Neuronal stem cell (in vitro differentiated cells): ENCODE data around the gene SLC10A7.

Source experiments
- DNase-seq: peaks from one replicate; pipeline ENCODE4 v3.0.0-alpha.2; 2013; ENCODE audit warnings: low spot score
- H2AFZ ChIP-seq: one replicate; pipeline ENCODE4 v1.6.1; 2013; ENCODE audit warnings: mild to moderate bottlenecking, low read length, inconsistent platforms
- H2AK5ac ChIP-seq: 2 replicates; pipeline ENCODE4 v1.6.1; 2013; ENCODE audit warnings: low read depth, mild to moderate bottlenecking, inconsistent platforms, low read length, moderate library complexity, mixed read lengths
- H2BK120ac ChIP-seq: 2 replicates; pipeline ENCODE4 v1.6.1; 2013; ENCODE audit warnings: low read depth, mild to moderate bottlenecking, inconsistent platforms, low read length, moderate library complexity, mixed read lengths
- H2BK12ac ChIP-seq: one replicate; pipeline ENCODE4 v1.6.1; 2013; ENCODE audit warnings: low read length, inconsistent platforms
- H2BK15ac ChIP-seq: 2 replicates; pipeline ENCODE4 v1.6.1; 2013; ENCODE audit warnings: mild to moderate bottlenecking, low read length, inconsistent platforms, mixed read lengths
- H2BK5ac ChIP-seq: one replicate; pipeline ENCODE4 v1.6.1; 2013; ENCODE audit warnings: inconsistent platforms, mild to moderate bottlenecking, low read length, moderate library complexity
- H3K14ac ChIP-seq: one replicate; pipeline ENCODE4 v1.6.1; 2013; ENCODE audit warnings: low read length, inconsistent platforms
- H3K18ac ChIP-seq: 2 replicates; pipeline ENCODE4 v1.6.1; 2013; ENCODE audit warnings: low read length, inconsistent platforms
- H3K23ac ChIP-seq: 2 replicates; pipeline ENCODE4 v1.6.1; 2013; ENCODE audit warnings: low read depth, mild to moderate bottlenecking, mixed read lengths, low read length, inconsistent platforms; ENCODE audit not compliant: poor library complexity
- H3K27ac ChIP-seq: replicated peaks from 3 replicates; pipeline ENCODE4 v1.5.1; 2013; ENCODE audit warnings: low read length, inconsistent platforms
- H3K27me3 ChIP-seq, 3 experiments: 2 replicates each; pipeline ENCODE4 v1.6.1; 2013; ENCODE audit warnings: low read length in 3 of 3, mild to moderate bottlenecking in 2 of 3, inconsistent platforms in 1 of 3, low read depth in 1 of 3, mixed read lengths in 1 of 3, moderate library complexity in 1 of 3; ENCODE audit not compliant: control insufficient read depth in 3 of 3, insufficient read depth in 3 of 3
- H3K36me3 ChIP-seq, 2 donors: replicated peaks in 1 of 2; 2 replicates each; pipeline ENCODE4 v1.6.1; 2013; ENCODE audit warnings: low read length in 2 of 2; ENCODE audit not compliant: control insufficient read depth in 2 of 2, insufficient read depth in 2 of 2
- H3K4ac ChIP-seq: 2 replicates; pipeline ENCODE4 v1.6.1; 2013; ENCODE audit warnings: inconsistent platforms, mild to moderate bottlenecking, low read length, moderate library complexity
- H3K4me1 ChIP-seq, 2 donors: 1 replicate in 1 of 2; 2 replicates in 1 of 2; pipeline ENCODE4 v1.6.1; 2013; ENCODE audit warnings: low read length in 2 of 2, low read depth in 1 of 2; ENCODE audit not compliant: control insufficient read depth in 2 of 2, insufficient read depth in 1 of 2
- H3K4me2 ChIP-seq: one replicate; pipeline ENCODE4 v1.6.1; 2013; ENCODE audit warnings: mild to moderate bottlenecking, low read length, inconsistent platforms; ENCODE audit not compliant: insufficient read depth, poor library complexity, severe bottlenecking
- H3K4me3 ChIP-seq, 2 donors: 2 replicates each; pipeline ENCODE4 v1.5.1; 2013; ENCODE audit warnings: low read length in 2 of 2, mild to moderate bottlenecking in 2 of 2, inconsistent platforms in 1 of 2, moderate library complexity in 1 of 2
- H3K79me1 ChIP-seq: one replicate; pipeline ENCODE4 v1.6.1; 2013; ENCODE audit warnings: low read depth, mild to moderate bottlenecking, inconsistent platforms, low read length, moderate library complexity
- H3K9ac ChIP-seq: one replicate; pipeline ENCODE4 v1.6.1; 2013; ENCODE audit warnings: mild to moderate bottlenecking, low read depth, low read length, inconsistent platforms; ENCODE audit not compliant: poor library complexity
- H3K9me3 ChIP-seq, 2 donors: replicated peaks in 1 of 2; 2 replicates each; pipeline versions ENCODE3 to v1.6.1; 2013; ENCODE audit warnings: low read length in 2 of 2, mild to moderate bottlenecking in 2 of 2, inconsistent platforms in 1 of 2, low read depth in 1 of 2, mixed read lengths in 1 of 2, moderate library complexity in 1 of 2; ENCODE audit not compliant: control insufficient read depth in 2 of 2, insufficient read depth in 1 of 2
- H4K8ac ChIP-seq: one replicate; pipeline ENCODE4 v1.6.1; 2013; ENCODE audit warnings: low read depth, mild to moderate bottlenecking, inconsistent platforms, low read length, moderate library complexity
- H4K91ac ChIP-seq: one replicate; pipeline ENCODE4 v1.6.1; 2013; ENCODE audit warnings: low read length, low read depth, mild to moderate bottlenecking, inconsistent platforms; ENCODE audit not compliant: poor library complexity
- WGBS, 2 donors: extraction: QIAGEN DNeasy Blood & Tissue Kit; methylation state at CpG; one replicate each; pipeline ENCODE4 v1.1.7; 2013; ENCODE audit warnings: missing lambda C conversion rate in 2 of 2, mixed read lengths in 1 of 2; ENCODE audit not compliant: insufficient read length in 2 of 2, insufficient replicate concordance in 1 of 2; ENCODE audit errors: extremely low coverage in 2 of 2; 5-methylcytosine and 5-hydroxymethylcytosine counted together

SLC10A7 gene

DNA sequence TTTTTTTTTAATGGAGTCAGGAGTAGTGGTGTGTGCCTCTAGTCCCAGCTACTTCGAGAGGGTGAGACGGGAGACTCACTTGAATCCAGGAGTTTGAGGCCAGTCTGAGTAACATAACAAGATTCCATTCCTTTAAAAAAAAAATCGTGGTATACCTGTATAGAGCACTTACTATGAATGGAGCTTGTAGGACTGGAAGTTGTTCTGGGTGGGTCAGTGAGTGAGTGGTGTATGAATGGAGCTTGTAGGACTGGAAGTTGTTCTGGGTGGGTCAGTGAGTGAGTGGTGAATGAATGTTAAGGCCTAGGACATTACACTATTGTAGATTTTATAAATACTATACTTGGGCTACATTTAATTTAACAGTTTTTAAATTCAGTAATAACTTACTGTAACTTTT is 2.9 kb upstream of the SLC10A7 start:
- Histone ChIP-seq H2AFZ (no peak overlapping the region), H2BK15ac (no peak overlapping the region), H4K8ac (no peak overlapping the region), H4K91ac (no peak overlapping the region), H3K18ac (no peak overlapping the region), H3K14ac (no peak overlapping the region), H3K27ac (no peak overlapping the region), H3K36me3 (no peaks in the 10 kb centered on the region), H3K4ac (no peak overlapping the region), H3K4me3 (no peak overlapping the region), H3K9me3 (no peaks in the 10 kb centered on the region), H3K23ac (no peak overlapping the region), H2BK120ac (no peak overlapping the region), H3K4me2 (no peak overlapping the region), H2BK5ac (no peak overlapping the region), H2AK5ac (no peak overlapping the region), H3K4me1 (peaks cover 2 to 6% of the 10 kb centered on the region in 2 donors), H3K27me3 (peaks cover 0 to 2% (median 0%) of the 10 kb centered on the region in 3 experiments), H2BK12ac (no peak overlapping the region), H3K9ac (no peak overlapping the region), H3K79me1 (no peaks in the 10 kb centered on the region)
- no peak for DNase-seq
- no CpG with 5 or more reads among the region's 3 CpGs for WGBS, 2 donors

GRCh38 chr4:146522869-146523205 is 1.1 kb upstream of the SLC10A7 start:
- peaks cover 0 to 2% (median 0%) of the 10 kb centered on the region in 3 experiments for H3K27me3 ChIP-seq
- peak overlapping the region; percentile 95 for H2BK5ac ChIP-seq
- H3K18ac ChIP-seq, result peak overlapping the region; percentile 97
- H3K27ac ChIP-seq, result no peak overlapping the region
- peak overlapping the region; percentile 43 for H4K8ac ChIP-seq
- no peak overlapping the region for H4K91ac ChIP-seq
- no peak overlapping the region for H2AK5ac ChIP-seq
- peak overlapping the region; percentile 91 for H3K9ac ChIP-seq
- H3K4me2 ChIP-seq, result peak overlapping the region; percentile 82
- no CpG with 5 or more reads among the region's 7 CpGs for WGBS, 2 donors
- no peak for DNase-seq
- H3K4ac ChIP-seq, result no peak overlapping the region
- H2BK15ac ChIP-seq, result no peak overlapping the region
- H3K4me1 ChIP-seq, result peaks cover 2 to 6% of the 10 kb centered on the region in 2 donors
- H2BK120ac ChIP-seq, result no peak overlapping the region
- no peaks in the 10 kb centered on the region for H3K9me3 ChIP-seq
- peak overlapping the region; percentile 56 for H3K14ac ChIP-seq
- H2BK12ac ChIP-seq, result no peak overlapping the region
- H3K36me3 ChIP-seq, result no peaks in the 10 kb centered on the region
- H2AFZ ChIP-seq, result peak overlapping the region; percentile 100
- H3K79me1 ChIP-seq, result no peaks in the 10 kb centered on the region
- peak overlapping the region; percentile 85 to 92 for H3K4me3 ChIP-seq
- H3K23ac ChIP-seq, result peak overlapping the region; percentile 89

DNA sequence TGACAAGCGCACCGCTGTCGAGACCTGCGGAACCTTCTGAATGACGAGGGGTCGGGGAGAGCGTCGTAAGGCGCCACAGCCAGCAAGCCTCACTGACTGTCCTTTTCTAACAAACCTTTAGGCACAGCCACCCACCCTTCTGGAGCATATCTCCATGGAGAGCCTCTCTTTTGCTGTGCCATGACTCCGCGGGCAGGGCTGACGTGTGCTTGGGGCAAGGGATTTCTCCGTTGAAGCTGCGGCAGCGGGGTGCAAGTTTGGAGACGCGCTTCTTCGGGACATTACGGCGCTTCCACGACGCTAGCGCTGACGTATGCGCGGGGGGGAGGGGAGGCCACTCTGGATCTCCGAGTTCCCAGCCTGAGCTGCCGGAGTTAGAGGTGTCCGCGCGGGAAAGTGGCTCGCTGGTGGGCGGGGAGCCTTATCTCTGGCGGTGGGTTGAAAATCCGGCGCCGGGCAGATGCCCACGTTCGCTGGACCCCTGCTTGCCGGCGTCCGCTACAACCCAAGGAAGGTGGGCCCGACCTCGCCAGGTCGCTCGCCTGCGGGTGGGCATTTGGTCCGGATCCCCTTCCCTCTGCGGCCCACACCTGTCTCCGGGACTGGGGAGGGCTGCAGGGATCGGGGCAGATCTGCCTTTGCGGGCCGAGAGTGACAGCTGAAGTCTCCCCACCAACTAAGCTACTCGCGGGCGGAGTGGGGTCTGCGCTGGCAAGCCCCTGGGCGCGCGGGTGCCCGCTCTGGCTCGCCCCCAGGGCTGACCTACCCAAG is 543 bp upstream of the SLC10A7 start:
- Histone ChIP-seq H2BK12ac (peak overlapping the region; percentile 73), H3K4ac (no peak overlapping the region), H3K4me1 (peaks cover 2 to 6% of the 10 kb centered on the region in 2 donors), H2BK15ac (peak overlapping the region; percentile 85), H3K79me1 (no peaks in the 10 kb centered on the region), H3K4me2 (peak overlapping the region; percentile 82), H2BK120ac (no peak overlapping the region), H3K14ac (peak overlapping the region; percentile 71), H3K23ac (peak overlapping the region; percentile 89), H3K36me3 (no peaks in the 10 kb centered on the region), H3K27ac (peak overlapping the region; percentile 69), H3K9ac (peak overlapping the region; percentile 91), H3K9me3 (no peaks in the 10 kb centered on the region), H3K18ac (peak overlapping the region; percentile 97), H2BK5ac (peak overlapping the region; percentile 95), H2AFZ (peak overlapping the region; percentile 100), H3K4me3 (peak overlapping the region; percentile 85 to 92), H2AK5ac (no peak overlapping the region), H4K91ac (no peak overlapping the region), H4K8ac (peak overlapping the region; percentile 82), H3K27me3 (peaks cover 0 to 2% (median 0%) of the 10 kb centered on the region in 3 experiments)
- WGBS, 2 donors, result no CpG with 5 or more reads among the region's 62 CpGs
- peak; percentile 76 for DNase-seq

- Histone ChIP-seq H3K18ac (no peak overlapping the region), H3K4me3 (peak overlapping the region; percentile 85 to 92), H3K9me3 (no peaks in the 10 kb centered on the region), H2AK5ac (no peak overlapping the region), H4K91ac (no peak overlapping the region), H3K79me1 (no peaks in the 10 kb centered on the region), H2AFZ (peak overlapping the region; percentile 100), H3K4me1 (peaks cover 2 to 6% of the 10 kb centered on the region in 2 donors), H3K27ac (no peak overlapping the region), H3K9ac (peak overlapping the region; percentile 57), H3K23ac (no peak overlapping the region), H2BK12ac (no peak overlapping the region), H2BK120ac (no peak overlapping the region), H3K36me3 (no peaks in the 10 kb centered on the region), H4K8ac (no peak overlapping the region), H3K4me2 (peak overlapping the region; percentile 82), H3K27me3 (peaks cover 0 to 2% (median 0%) of the 10 kb centered on the region in 3 experiments), H3K4ac (no peak overlapping the region), H2BK5ac (no peak overlapping the region), H2BK15ac (no peak overlapping the region), H3K14ac (no peak overlapping the region)
- WGBS, 2 donors, result no CpG with 5 or more reads among the region's 12 CpGs
- peak; percentile 9 for DNase-seq
These were observed 722 bp downstream of the SLC10A7 start for GRCh38 chr4:146520896-146521540.
